Testis (tissue), 3 donors: ENCODE results near the gene SLC18A2. TPM values are rescaled to one million over a fixed set of nuclear protein-coding genes. Genes with fewer than 3 reads are reported as not detected.

Source experiments
- DNase-seq: peaks from one replicate; pipeline ENCODE4 v3.0.0-alpha.2; 2019
- H3K27ac ChIP-seq, 2 donors: fragments of 200-600 bp; sonication (generic); one replicate each; pipeline ENCODE4 v1.5.1; 2019
- H3K27me3 ChIP-seq: fragments of 200-600 bp; sonication (generic); one replicate; pipeline ENCODE4 v1.5.1; 2019
- H3K36me3 ChIP-seq: fragments of 200-600 bp; sonication (generic); one replicate; pipeline ENCODE4 v1.5.1; 2017; ENCODE audit warnings: low read depth; ENCODE audit errors: missing control alignments
- H3K4me1 ChIP-seq: fragments of 200-600 bp; sonication (generic); one replicate; pipeline ENCODE4 v1.5.1; 2019
- H3K4me3 ChIP-seq, 2 donors: fragments of 200-600 bp; sonication (generic); one replicate each; pipeline ENCODE4 v1.5.1; 2017 to 2019
- H3K9me3 ChIP-seq: fragments of 200-600 bp; sonication (generic); one replicate; pipeline ENCODE4 v1.5.1; 2017
- CTCF ChIP-seq, 3 experiments: fragments of 450-650 bp in 2 of 3; fragments of 200-600 bp in 1 of 3; sonication (generic) in 1 of 3; IDR thresholded peaks; one replicate each; pipeline ENCODE4 v1.5.1; 2016 to 2019; ENCODE audit warnings: antibody characterized with exemption in 3 of 3, mild to moderate bottlenecking in 2 of 3, moderate library complexity in 1 of 3
- POLR2A ChIP-seq: fragments of 450-650 bp; IDR thresholded peaks from one replicate; pipeline ENCODE4 v1.6.1; 2017; ENCODE audit warnings: antibody characterized with exemption, mild to moderate bottlenecking, moderate library complexity
- WGBS, 2 donors: methylation state at CpG; one replicate each; pipeline ENCODE4 v1.1.5; 2018; 5-methylcytosine and 5-hydroxymethylcytosine counted together
- intact Hi-C: fragments of 100-400 bp; cut with DNase I; formaldehyde crosslinking; loops from one replicate; pipeline ENCODE4 v1.15.1; 2023; ENCODE audit warnings: low total_unique reads
- polyA plus RNA-seq: library from polyadenylated mRNA; stranded (reverse); fragments of 350-450 nt; fragmentation: Illumina TruSeq; extraction: RNeasy Lipid Tissue Mini Kit (QIAGEN cat#74804); gene quantifications from one replicate; pipeline ENCODE4 v1.2.3, GENCODE V29; 2014; ENCODE audit warnings: low read depth, low replicate concordance; ENCODE audit not compliant: insufficient read depth
- total RNA-seq, 2 donors: library from RNA; depleted of rRNA; stranded (reverse); fragments of >200 nt; gene quantifications; one replicate each; pipeline ENCODE4 v1.2.3, GENCODE V29; 2016

SLC18A2 gene
- total and polyA plus RNA-seq, 3 donors from 2014 or later = 1.9 to 2.4 (median 2.0) TPM

GRCh38 chr10:117264782-117265181 is 23.9 kb downstream of the SLC18A2 start:
- no peaks in the 10 kb centered on the region for H3K36me3 ChIP-seq
- H3K4me3 ChIP-seq = no peak overlapping the region
- no peaks in the 10 kb centered on the region for H3K9me3 ChIP-seq
- peaks cover 6% of the 10 kb centered on the region for H3K4me1 ChIP-seq
- intact Hi-C loops = no loop called here
- no peaks in the 10 kb centered on the region for H3K27me3 ChIP-seq
- 74 to 83% methylated on average over 7 of the region's 7 CpGs for WGBS, 2 donors
- TF ChIP-seq POLR2A = no peak
- TF ChIP-seq CTCF (IDR thresholded peaks at IDR 0.05) = no peak
- no peak overlapping the region for H3K27ac ChIP-seq
- no peak for DNase-seq

- intact Hi-C loops = no loop called here
- no peak for DNase-seq
- no peak overlapping the region for H3K27ac ChIP-seq
These were observed 25.5 kb downstream of the SLC18A2 start for GRCh38 chr10:117266400-117266799.

GRCh38 chr10:117266812-117267211 is 25.9 kb downstream of the SLC18A2 start:
- Histone ChIP-seq H3K4me1 (no peaks in the 10 kb centered on the region), H3K36me3 (no peaks in the 10 kb centered on the region), H3K4me3 (no peak overlapping the region), H3K27me3 (no peaks in the 10 kb centered on the region), H3K27ac (no peak overlapping the region), H3K9me3 (no peaks in the 10 kb centered on the region)
- 93 to 98% methylated on average over 2 of the region's 2 CpGs for WGBS, 2 donors
- intact Hi-C loops = no loop called here
- no peak for TF ChIP-seq CTCF (IDR thresholded peaks at IDR 0.05)
- no peak for TF ChIP-seq POLR2A
- no peak for DNase-seq

More at GRCh38 chr10:117266400-117266799, 25.5 kb downstream of the SLC18A2 start:
- H3K4me3 ChIP-seq = no peak overlapping the region
- H3K27me3 ChIP-seq = no peaks in the 10 kb centered on the region
- no peaks in the 10 kb centered on the region for H3K4me1 ChIP-seq
- no peaks in the 10 kb centered on the region for H3K36me3 ChIP-seq
- H3K9me3 ChIP-seq = no peaks in the 10 kb centered on the region
- WGBS, 2 donors = 81 to 86% methylated on average over 9 of the region's 9 CpGs
- TF ChIP-seq POLR2A (no peak), CTCF (IDR thresholded peaks at IDR 0.05) (no peak)

- H3K27me3 ChIP-seq = no peaks in the 10 kb centered on the region
- DNase-seq = no peak
- no peak overlapping the region for H3K4me3 ChIP-seq
- H3K27ac ChIP-seq = no peak overlapping the region
- H3K36me3 ChIP-seq = no peaks in the 10 kb centered on the region
- TF ChIP-seq CTCF (IDR thresholded peaks at IDR 0.05) (no peak), POLR2A (no peak)
- no peaks in the 10 kb centered on the region for H3K9me3 ChIP-seq
- intact Hi-C loops = no loop called here
- WGBS, 2 donors = 89 to 94% methylated on average over 4 of the region's 4 CpGs
- no peaks in the 10 kb centered on the region for H3K4me1 ChIP-seq
These were observed 27.3 kb downstream of the SLC18A2 start for GRCh38 chr10:117268258-117268657.

- no peak for DNase-seq
- Histone ChIP-seq H3K36me3 (no peaks in the 10 kb centered on the region), H3K27ac (no peak overlapping the region), H3K27me3 (no peaks in the 10 kb centered on the region), H3K4me1 (no peaks in the 10 kb centered on the region), H3K9me3 (no peaks in the 10 kb centered on the region), H3K4me3 (no peak overlapping the region)
- WGBS, 2 donors = 86 to 88% methylated on average over 2 of the region's 2 CpGs
- TF ChIP-seq CTCF (IDR thresholded peaks at IDR 0.05) (no peak), POLR2A (no peak)
- intact Hi-C loops = no loop called here
These were observed 28.0 kb downstream of the SLC18A2 start for GRCh38 chr10:117268907-117269306.
